Measurements from ENCODE around the gene CAPN12. TPM values are rescaled to one million over a fixed set of nuclear protein-coding genes. Genes with fewer than 3 reads are reported as not detected.
"Not testable (repeated sequence)": the region's sequence is repeated elsewhere in the genome, so short reads cannot be mapped to it uniquely, and the experiment has no call there.

CAPN12 gene
- total and polyA plus RNA-seq, 2 of the 8 experiments (the other 6 are each of a cell fraction or from before 2014, with no cell fraction given), result 8.8 to 20.0 TPM

DNA sequence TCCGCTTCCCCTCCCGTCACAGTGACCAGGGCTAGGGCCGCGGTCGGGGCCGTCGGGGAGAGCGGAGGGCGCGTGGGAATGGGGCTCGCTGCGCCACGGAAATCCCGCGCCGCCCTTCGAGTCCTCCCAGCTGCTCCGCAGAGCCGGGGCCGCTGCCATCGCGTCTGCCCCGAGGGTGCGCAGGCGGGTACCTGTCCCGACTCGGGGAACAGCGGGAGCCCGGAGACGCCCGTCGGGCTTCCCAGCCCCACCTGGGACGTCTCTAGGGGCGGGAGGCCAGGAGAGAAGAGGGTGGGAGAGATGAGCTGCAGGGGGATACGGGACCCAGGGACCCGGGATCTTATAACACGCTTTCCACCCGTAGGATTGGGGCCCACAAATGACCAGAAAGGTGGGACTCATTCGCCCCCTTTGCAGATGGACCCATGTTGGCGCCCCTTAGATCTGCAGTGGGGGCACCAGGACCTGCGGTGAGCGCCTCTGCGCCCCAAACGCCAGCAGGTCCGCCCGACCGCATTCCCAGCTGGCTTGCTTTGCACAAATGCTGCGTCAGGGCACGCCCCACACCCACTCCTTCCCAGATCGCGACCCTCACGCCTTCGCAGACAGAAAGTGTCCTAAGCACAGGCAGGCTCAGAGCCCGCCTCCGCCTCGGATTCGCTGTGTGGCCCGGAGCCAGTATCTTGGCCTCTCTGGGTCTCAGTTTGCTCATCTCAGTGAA lies 26.1 kb upstream of the CAPN12 start:
- Histone ChIP-seq H3K4me2 (ENCODE audit: insufficient read depth in 1 of 2, low read depth in 2 of 2, low read length in 2 of 2) (peak overlapping the region in 1 of 2 experiments; percentile 44; a peak in 1 of 4 replicates), H3K4me3 (ENCODE audit: extremely low read depth in 1 of 4, insufficient read depth in 2 of 4, low read depth in 3 of 4, low read length in 4 of 4) (peak overlapping the region in 1 of 4 experiments; percentile 39; a peak in 1 of 8 replicates), H4K8ac (ENCODE audit: extremely low read depth, insufficient read depth, low read length) (peak overlapping the region; percentile 95; the same call in 1 of the 2 replicates)
- H3K9ac ChIP-seq (replicated peaks in 1 of 4; ENCODE audit: extremely low read depth in 1 of 4, low read depth in 3 of 4, low read length in 3 of 4); H3K9me3 ChIP-seq (ENCODE audit: insufficient read depth in 2 of 2, low read depth in 1 of 2, low read length in 1 of 2); H3K56ac ChIP-seq (replicated peaks; ENCODE audit: insufficient read length, low read depth, low read length); H3K27ac ChIP-seq (ENCODE audit: low read depth, low read length); H3K23ac ChIP-seq (ENCODE audit: insufficient read length); DNase-seq (ENCODE audit: low read depth in 1 of 2, low spot score in 2 of 2); H2AK5ac ChIP-seq (ENCODE audit: low read depth, low read length); H2BK15ac ChIP-seq (ENCODE audit: low read length); H2BK20ac ChIP-seq (ENCODE audit: low read length); H4K91ac ChIP-seq (replicated peaks; ENCODE audit: insufficient read length, low read length); H2AFZ ChIP-seq (ENCODE audit: low read length); H3K36me3 ChIP-seq (ENCODE audit: control insufficient read depth in 2 of 4, insufficient read depth in 4 of 4, low read length in 3 of 4); H3K79me1 ChIP-seq (ENCODE audit: low read depth, low read length); H2BK5ac ChIP-seq (ENCODE audit: low read depth, low read length); H3K23me2 ChIP-seq (ENCODE audit: low read depth, low read length); H2BK12ac ChIP-seq (ENCODE audit: low read depth, low read length); H3K4me1 ChIP-seq (replicated peaks in 1 of 4; ENCODE audit: control insufficient read depth in 3 of 4, insufficient read depth in 4 of 4, low read length in 3 of 4); H3K79me2 ChIP-seq (ENCODE audit: control insufficient read depth in 1 of 2, insufficient read depth in 2 of 2, low read length in 2 of 2); H3K18ac ChIP-seq (ENCODE audit: extremely low read depth, low read length); H3K14ac ChIP-seq (ENCODE audit: insufficient read length); H3K27me3 ChIP-seq (replicated peaks in 1 of 4; ENCODE audit: control insufficient read depth in 3 of 4, extremely low read depth in 1 of 4, insufficient read depth in 3 of 4, low read length in 3 of 4); H2BK120ac ChIP-seq (replicated peaks; ENCODE audit: low read depth, low read length); H3K4ac ChIP-seq (replicated peaks; ENCODE audit: insufficient read length, low read depth, low read length); H4K20me1 ChIP-seq (replicated peaks in 1 of 2; ENCODE audit: control insufficient read depth in 1 of 2, insufficient read depth in 2 of 2, low read length in 2 of 2); H4K5ac ChIP-seq (ENCODE audit: insufficient read length, low read depth, low read length): not testable (repeated sequence)
- FAIRE-seq, result peak; percentile 28
- ChIA-PET CTCF (ENCODE audit: partially characterized antibody) (interaction anchor here (1.0 to 1.3 kb wide), 11 partner anchors 9 to 61 kb away, joined by 3 to 10 read pairs (median 4); partner anchors contain the start of gene ECH1), POLR2A (ENCODE audit: partially characterized antibody) (interaction anchor here (1.0 to 1.6 kb wide), 5 partner anchors 12 to 117 kb away, joined by 3 to 6 read pairs (median 4); no protein-coding TSS in a partner anchor)
- no CpG with 5 or more reads among the region's 58 CpGs for WGBS, 2 experiments (ENCODE audit: extremely low coverage in 1 of 2, insufficient coverage in 1 of 2, insufficient read length in 1 of 2, insufficient replicate concordance in 2 of 2, low coverage in 1 of 2, low lambda C conversion rate in 2 of 2, missing lambda C conversion rate in 1 of 2)
